Mucosa of descending colon (tissue), 3 donors: ENCODE results near the gene RAB44. TPM values are rescaled to one million over a fixed set of nuclear protein-coding genes. Genes with fewer than 3 reads are reported as not detected.
"Not testable (repeated sequence)": the region's sequence is repeated elsewhere in the genome, so short reads cannot be mapped to it uniquely, and the experiment has no call there.

Experiments used
- ATAC-seq: fragments of 200-7000 bp; cut with Tn5 transposase; one replicate; pipeline ENCODE4 v1.9.1; 2020; ENCODE audit warnings: mild to moderate bottlenecking, moderate library complexity
- DNase-seq, 3 donors: peaks; one replicate each; pipeline ENCODE4 v3.0.0-alpha.2; 2020
- H3K36me3 ChIP-seq: fragments of 200-600 bp; one replicate; pipeline ENCODE4 v1.8.0; 2021; ENCODE audit warnings: low read depth, mild to moderate bottlenecking
- H3K4me1 ChIP-seq: fragments of 200-600 bp; one replicate; pipeline ENCODE4 v1.8.0; 2021; ENCODE audit warnings: low read depth, mild to moderate bottlenecking
- H3K4me3 ChIP-seq: fragments of 200-600 bp; one replicate; pipeline ENCODE4 v1.8.0; 2021; ENCODE audit warnings: mild to moderate bottlenecking
- H3K9me3 ChIP-seq: fragments of 200-600 bp; one replicate; pipeline ENCODE4 v1.8.0; 2021; ENCODE audit warnings: mild to moderate bottlenecking
- CTCF ChIP-seq: fragments of 200-600 bp; IDR thresholded peaks from one replicate; pipeline ENCODE4 v1.8.0; 2022; ENCODE audit warnings: antibody characterized with exemption, mild to moderate bottlenecking
- intact Hi-C, 2 donors: fragments of 100-400 bp; cut with DNase I in 1 of 2; cut with micrococcal nuclease in 1 of 2; formaldehyde crosslinking; loops; one replicate each; pipeline versions ENCODE4 v1.11.0 to v1.11.1; 2022; cut with DNase I, micrococcal nuclease
- long read RNA-seq, 2 donors: library from polyadenylated mRNA; unstranded; transcript quantifications; one replicate each; pipeline ENCODE4 v2.0.0, GENCODE V29; 2019 to 2021
- total RNA-seq, 3 donors: library from RNA; stranded (reverse); fragmentation: NEBNext Ultra II Directional in 2 of 3; extraction: Animal tissue kit (Norgen Biotek cat#: 25700) in 2 of 3; gene quantifications; one replicate each; pipeline versions ENCODE4 v1.2.1 to v1.2.4, GENCODE V29; 2021 to 2023
- donor health status: DM: no; HTN: no; CAD: no; lungs with moderate emphysema.
- donor health status: DM: no; HTN: no; CAD: no.
- donor health status: DM: no; HTN: yes; CAD: no.

The RAB44 gene
- total RNA-seq = under 1 TPM; 0.32 to 0.53 (median 0.32) TPM
- long read RNA-seq, donor 1 = 0 reads
- long read RNA-seq, donor 2 = 0 reads

GRCh38 chr6:36697481-36697903, at the start of gene RAB44:
RAB44 (plus strand) TSS chr6:36697826; CDS start chr6:36704236, 6,410 bp downstream.
- H3K36me3 ChIP-seq = no peaks in the 10 kb centered on the region
- H3K9me3 ChIP-seq = no peaks in the 10 kb centered on the region
- intact Hi-C loops = no loop called here
- no peak for TF ChIP-seq CTCF
- peaks cover 6% of the 10 kb centered on the region for H3K4me1 ChIP-seq
- DNase-seq (no peak), ATAC-seq (peak; percentile 27)
- no peak within 1 kb of the TSS for H3K4me3 ChIP-seq

GRCh38 chr6:36649086-36649485, 48.5 kb upstream of the RAB44 start:
- no peak overlapping the region for H3K4me3 ChIP-seq
- intact Hi-C loops = no loop called here
- DNase-seq (no peak), ATAC-seq (no peak)
- no peaks in the 10 kb centered on the region for H3K9me3 ChIP-seq
- TF ChIP-seq CTCF = no peak
- H3K36me3 ChIP-seq = no peaks in the 10 kb centered on the region
- H3K4me1 ChIP-seq = peaks cover 18% of the 10 kb centered on the region

- H3K4me1 ChIP-seq = peaks cover 18% of the 10 kb centered on the region
- H3K4me3 ChIP-seq = no peak overlapping the region
- no peak for DNase-seq
- no peaks in the 10 kb centered on the region for H3K36me3 ChIP-seq
- no peak for TF ChIP-seq CTCF
- no peaks in the 10 kb centered on the region for H3K9me3 ChIP-seq
- ATAC-seq = peak; percentile 35
- intact Hi-C loops = no loop called here
Measured at GRCh38 chr6:36649701-36650484, 47.7 kb upstream of the RAB44 start.

GRCh38 chr6:36650848-36651478, 46.7 kb upstream of the RAB44 start:
- ATAC-seq (peak; percentile 71), DNase-seq (peak in 1 of 3 donors; percentile 60)
- Histone ChIP-seq H3K9me3 (no peaks in the 10 kb centered on the region), H3K36me3 (no peaks in the 10 kb centered on the region), H3K4me3 (no peak overlapping the region), H3K4me1 (peaks cover 18% of the 10 kb centered on the region)
- TF ChIP-seq CTCF = no peak
- intact Hi-C loops = no loop called here

- Histone ChIP-seq H3K9me3 (no peaks in the 10 kb centered on the region), H3K36me3 (no peaks in the 10 kb centered on the region), H3K4me3 (no peak overlapping the region), H3K4me1 (peaks cover 18% of the 10 kb centered on the region)
- no peak for DNase-seq
- peak; percentile 52 for ATAC-seq
- intact Hi-C loops = no loop called here
- no peak for TF ChIP-seq CTCF
Measured at GRCh38 chr6:36651659-36652379, 45.8 kb upstream of the RAB44 start.

GRCh38 chr6:36654469-36654868, 43.2 kb upstream of the RAB44 start:
- peaks cover 18% of the 10 kb centered on the region for H3K4me1 ChIP-seq
- H3K36me3 ChIP-seq, intact Hi-C loops, DNase-seq, ATAC-seq, H3K4me3 ChIP-seq, H3K9me3 ChIP-seq: not testable (repeated sequence)
